CD4-positive, alpha-beta T cell treated with Interleukin-21 for 1 hour (primary cell): ENCODE data around the gene OXLD1.
A peak's percentile ranks its signal among the peaks of the same experiment; 100 is the strongest.

Experiments used
- DNase-seq: peaks from one replicate; pipeline ENCODE4 v3.0.0-alpha.2; 2020

OXLD1 gene

DNA sequence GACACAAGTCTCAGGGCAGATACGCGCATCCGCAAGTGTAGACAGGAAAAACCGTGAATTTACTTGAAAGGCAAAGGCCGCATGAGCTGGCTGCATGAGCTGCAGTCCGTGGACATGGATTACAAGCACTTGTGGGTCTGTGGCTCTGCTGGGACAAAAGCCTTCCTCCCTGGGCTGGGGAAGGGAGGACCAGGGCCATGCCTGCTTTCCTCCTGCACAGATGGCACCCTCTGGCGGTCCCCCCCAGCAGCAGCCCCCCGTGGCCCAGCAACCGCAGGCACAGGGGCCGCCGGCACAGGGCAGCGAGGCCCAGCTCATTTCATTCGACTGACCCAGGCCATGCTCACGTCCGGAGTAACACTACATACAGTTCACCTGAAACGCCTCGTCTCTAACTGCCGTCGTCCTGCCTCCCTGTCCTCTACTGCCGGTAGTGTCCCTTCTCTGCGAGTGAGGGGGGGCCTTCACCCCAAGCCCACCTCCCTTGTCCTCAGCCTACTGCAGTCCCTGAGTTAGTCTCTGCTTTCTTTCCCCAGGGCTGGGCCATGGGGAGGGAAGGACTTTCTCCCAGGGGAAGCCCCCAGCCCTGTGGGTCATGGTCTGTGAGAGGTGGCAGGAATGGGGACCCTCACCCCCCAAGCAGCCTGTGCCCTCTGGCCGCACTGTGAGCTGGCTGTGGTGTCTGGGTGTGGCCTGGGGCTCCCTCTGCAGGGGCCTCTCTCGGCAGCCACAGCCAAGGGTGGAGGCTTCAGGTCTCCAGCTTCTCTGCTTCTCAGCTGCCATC, 35.1 kb upstream of the OXLD1 start:
- DNase-seq, result peak; percentile 22

GRCh38 chr17:81700353-81701287, 34.2 kb upstream of the OXLD1 start:
- no peak for DNase-seq

DNA sequence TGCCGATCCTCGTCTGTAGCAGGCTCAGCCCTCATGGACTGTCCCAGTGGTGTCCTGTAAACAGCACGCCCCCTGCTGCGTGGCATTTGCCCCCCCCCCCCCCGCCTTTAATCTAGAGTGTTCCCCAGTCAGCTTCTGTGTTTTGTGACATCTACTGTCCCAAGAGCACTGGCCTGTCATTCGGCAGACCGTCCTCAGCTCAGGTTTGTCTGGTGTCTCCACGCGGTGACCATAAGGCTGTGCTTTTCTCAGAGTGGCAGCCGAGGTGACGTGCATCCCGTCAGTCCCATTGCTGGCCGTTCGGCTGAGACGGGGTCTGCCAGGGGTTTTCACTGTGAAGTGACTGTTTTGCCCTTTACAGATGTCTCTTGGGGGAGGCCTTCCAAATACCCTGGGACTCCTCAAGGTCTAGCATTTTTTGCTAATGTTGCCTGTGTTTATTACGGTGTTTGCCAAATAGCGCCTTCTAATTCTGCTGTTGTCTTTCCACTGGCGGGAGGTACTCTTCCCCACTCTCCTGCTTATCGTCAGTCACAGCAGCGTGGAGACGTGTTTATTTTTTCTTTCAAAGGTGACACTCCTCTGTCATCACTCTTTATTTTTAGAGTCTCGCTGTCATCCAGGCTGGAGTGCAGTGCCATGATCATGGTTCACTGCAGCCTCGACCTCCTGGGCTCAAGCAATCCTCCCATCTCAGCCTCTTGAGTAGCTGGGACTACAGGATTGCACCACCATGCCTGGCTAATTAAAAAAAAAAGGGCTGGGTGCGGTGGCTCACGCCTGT, 31.0 kb upstream of the OXLD1 start:
- no peak for DNase-seq

DNA sequence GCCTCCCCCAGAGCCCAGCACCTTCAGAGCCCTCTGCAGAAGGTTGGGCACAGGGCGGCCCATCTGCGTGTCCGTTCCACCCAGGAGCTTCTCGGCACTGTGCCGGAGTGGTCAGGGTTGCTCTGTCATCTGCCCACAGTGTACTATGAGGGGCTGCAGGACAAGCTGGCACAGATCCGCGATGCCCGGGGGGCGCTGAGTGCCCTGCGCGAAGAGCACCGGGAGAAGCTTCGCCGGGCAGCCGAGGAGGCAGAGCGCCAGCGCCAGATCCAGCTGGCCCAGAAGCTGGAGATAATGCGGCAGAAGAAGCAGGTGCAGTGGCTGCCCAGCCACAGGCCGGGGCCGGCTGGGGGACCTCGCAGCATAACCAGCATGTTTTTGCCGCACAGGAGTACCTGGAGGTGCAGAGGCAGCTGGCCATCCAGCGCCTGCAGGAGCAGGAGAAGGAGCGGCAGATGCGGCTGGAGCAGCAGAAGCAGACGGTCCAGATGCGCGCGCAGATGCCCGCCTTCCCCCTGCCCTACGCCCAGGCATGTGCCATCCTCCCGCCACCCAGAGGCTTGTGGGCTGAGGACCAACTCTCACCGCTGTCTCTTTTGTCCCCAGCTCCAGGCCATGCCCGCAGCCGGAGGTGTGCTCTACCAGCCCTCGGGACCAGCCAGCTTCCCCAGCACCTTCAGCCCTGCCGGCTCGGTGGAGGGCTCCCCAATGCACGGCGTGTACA, 30.0 kb upstream of the OXLD1 start:
- no peak for DNase-seq

DNA sequence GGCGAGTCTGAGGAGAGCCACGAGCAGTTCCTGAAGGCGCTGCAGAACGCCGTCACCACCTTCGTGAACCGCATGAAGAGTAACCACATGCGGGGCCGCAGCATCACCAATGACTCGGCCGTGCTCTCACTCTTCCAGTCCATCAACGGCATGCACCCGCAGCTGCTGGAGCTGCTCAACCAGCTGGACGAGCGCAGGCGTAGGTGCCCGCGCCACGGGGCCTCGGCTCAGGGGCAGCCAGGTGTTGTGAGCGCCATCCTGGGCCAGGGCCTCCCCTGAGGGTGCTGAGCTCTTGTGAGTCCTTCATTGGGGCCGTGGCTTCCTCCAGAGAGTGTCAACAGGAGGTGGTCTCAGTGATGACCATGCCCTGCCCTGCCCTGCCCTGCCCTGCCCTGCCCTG, 29.4 kb upstream of the OXLD1 start:
- DNase-seq, result no peak

- no peak for DNase-seq
Measured at GRCh38 chr17:81695211-81695610, 28.8 kb upstream of the OXLD1 start.

DNA sequence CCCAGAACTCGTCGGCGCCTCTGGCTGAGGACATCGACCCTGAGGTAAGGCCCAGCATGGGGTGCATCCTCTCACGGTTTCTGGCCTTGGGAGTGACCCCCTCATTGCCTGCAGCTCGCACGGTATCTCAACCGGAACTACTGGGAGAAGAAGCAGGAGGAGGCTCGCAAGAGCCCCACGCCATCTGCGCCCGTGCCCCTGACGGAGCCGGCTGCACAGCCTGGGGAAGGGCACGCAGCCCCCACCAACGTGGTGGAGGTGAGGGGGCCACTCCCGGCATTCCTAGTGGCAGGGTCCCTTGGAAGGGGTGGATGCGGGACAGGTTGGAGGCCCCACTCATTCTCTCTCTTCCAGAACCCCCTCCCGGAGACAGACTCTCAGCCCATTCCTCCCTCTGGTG, 28.4 kb upstream of the OXLD1 start:
- no peak for DNase-seq

- no peak for DNase-seq
Measured at GRCh38 chr17:81693509-81694210, 27.3 kb upstream of the OXLD1 start.

- DNase-seq, result no peak
Measured at GRCh38 chr17:81691608-81692007, 25.2 kb upstream of the OXLD1 start.

GRCh38 chr17:81691196-81691595, 24.8 kb upstream of the OXLD1 start:
- DNase-seq, result no peak

GRCh38 chr17:81690549-81690948, 24.1 kb upstream of the OXLD1 start:
- DNase-seq, result no peak

DNA sequence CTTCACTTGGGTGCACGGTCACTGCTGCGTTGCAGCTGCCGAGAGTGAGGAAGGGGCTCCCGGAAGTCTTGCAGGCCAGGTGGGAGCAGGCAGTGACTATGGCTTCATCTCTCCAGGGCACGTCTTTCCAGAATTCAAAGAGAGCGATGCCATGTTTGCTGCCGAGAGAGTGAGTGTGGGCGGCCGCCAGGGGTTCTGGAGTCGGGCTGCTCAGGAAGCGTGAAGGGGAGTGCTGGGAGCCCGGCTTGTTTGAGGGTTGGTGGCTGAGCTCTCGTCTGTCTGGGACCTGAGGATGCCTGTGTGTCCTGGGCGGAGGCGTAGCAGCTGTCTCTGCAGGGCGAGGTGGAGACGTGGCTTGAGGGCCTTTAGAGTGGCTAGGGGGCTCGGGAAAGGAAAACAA, 23.7 kb upstream of the OXLD1 start:
- DNase-seq, result no peak

GRCh38 chr17:81688616-81689015, 22.2 kb upstream of the OXLD1 start:
- no peak for DNase-seq

GRCh38 chr17:81687770-81688541, 21.6 kb upstream of the OXLD1 start:
- DNase-seq, result no peak

GRCh38 chr17:81686614-81687013, 20.2 kb upstream of the OXLD1 start:
- DNase-seq, result no peak

DNA sequence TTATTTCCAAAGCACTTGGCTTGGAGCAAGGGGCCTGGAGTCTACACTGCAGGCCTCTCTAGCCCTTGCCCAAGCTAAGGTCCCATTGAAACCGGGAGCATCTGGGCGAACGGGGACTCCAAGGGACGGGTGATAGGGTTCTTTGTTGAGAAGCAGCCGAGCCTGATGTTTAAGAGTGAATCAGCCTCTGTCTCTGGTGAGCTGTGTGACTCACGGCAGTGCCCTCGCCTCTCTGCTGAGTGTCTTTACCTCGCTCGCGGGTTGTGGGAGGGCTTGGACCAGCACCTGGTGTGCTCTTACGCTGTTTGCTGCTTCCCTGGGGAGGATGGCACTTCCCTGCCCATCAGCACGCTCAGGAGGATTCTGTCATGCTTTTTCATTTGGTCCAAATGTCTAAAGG, 18.7 kb upstream of the OXLD1 start:
- no peak for DNase-seq

GRCh38 chr17:81684442-81684911, 18.1 kb upstream of the OXLD1 start:
- DNase-seq, result no peak

DNA sequence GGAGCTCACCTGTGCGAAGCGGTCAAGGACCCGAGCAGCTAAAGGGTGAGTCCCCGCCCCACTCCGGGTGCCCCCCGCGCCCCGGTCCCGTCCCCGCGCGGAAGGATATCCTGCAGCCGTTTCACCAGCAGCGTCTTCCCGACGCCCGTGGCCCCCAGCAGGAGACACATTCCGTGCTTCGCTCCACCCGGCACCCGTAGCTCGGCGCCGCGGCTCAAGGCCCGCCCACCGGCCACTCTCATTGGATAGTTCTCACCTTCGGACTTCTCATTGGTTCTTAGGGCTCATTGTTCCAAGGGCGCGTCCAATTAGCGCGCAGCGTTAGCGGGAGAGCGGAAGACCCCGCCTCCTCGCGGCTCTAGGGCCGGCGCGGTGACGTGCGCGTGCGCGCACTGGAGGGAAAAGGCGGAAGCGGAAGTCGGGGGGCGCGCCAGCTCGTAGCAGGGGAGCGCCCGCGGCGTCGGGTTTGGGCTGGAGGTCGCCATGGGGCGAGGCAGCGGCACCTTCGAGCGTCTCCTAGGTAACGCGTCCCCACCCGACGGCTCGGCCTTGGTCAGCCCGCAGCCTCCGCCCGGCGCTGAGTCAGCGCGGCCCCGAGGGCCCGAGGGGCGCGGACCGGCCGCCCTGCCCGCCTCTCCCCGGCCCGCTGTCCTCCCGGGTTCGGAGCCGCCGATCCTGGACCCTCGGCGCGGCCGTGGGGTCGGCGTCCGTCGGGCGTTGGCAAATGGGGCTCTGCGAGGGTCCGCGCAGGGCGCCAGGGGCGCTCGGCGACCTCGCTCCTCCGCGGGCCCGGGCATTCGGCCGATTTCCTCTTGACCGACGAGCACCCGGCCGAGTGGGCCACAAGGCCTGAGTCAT, 17.4 kb upstream of the OXLD1 start, which contains the start of the genes ARL16 and HGS:
Gene ARL16 (minus strand): TSS at position 214 of the 858 bp plus-strand sequence. CDS start 44 bp downstream, at position 170.
Gene HGS (plus strand): TSS at position 428 of the 858 bp plus-strand sequence. CDS start 56 bp downstream, at position 484.
- peak; percentile 99 for DNase-seq

DNA sequence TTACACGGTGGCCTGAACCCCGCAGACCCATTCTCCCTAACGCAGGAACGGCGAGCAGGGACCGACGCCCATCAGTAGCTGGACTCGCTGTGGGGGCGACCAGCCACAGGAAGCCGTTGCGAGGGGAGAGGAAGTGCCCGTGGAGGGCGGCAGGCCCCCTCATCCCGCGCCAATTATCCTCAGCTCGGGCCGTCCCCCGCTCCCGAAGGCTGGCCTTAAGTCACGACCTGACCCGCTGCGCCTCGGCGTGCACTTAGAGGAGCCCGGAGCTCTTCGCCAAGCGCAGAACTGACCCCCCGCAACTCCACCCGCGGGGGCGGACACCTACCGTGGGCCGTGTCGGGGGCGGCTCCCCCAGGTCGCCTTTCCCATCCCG, 16.8 kb upstream of the OXLD1 start:
- no peak for DNase-seq
